HEK293 (cell line): Measurements from ENCODE around the gene C12orf56.

Source experiments
- GLI2 ChIP-seq: fragments of 450-650 bp; formaldehyde crosslinking; IDR thresholded peaks from 2 replicates; pipeline ENCODE4; 2017; ENCODE audit warnings: missing biosample characterization, missing genetic modification characterization, low read depth, borderline replicate concordance
- SP2 ChIP-seq: fragments of 450-650 bp; formaldehyde crosslinking; IDR thresholded peaks from 2 replicates; pipeline ENCODE4 v1.5.1; 2016; ENCODE audit warnings: missing biosample characterization, missing genetic modification characterization
- TCF7L2 ChIP-seq: IDR thresholded peaks from 2 replicates; pipeline ENCODE4 v1.6.1; 2011; ENCODE audit warnings: low read depth, mild to moderate bottlenecking, inconsistent platforms, low read length, moderate library complexity, borderline replicate concordance
- YY1 ChIP-seq: fragments of 450-650 bp; formaldehyde crosslinking; IDR thresholded peaks from 2 replicates; pipeline ENCODE4 v1.5.1; 2018; ENCODE audit warnings: missing biosample characterization, missing genetic modification characterization
- ZNF184 ChIP-seq: fragments of 450-650 bp; IDR thresholded peaks from 2 replicates; pipeline ENCODE4 v1.5.1; 2018; ENCODE audit warnings: missing biosample characterization, mild to moderate bottlenecking, missing genetic modification characterization
- ZNF350 ChIP-seq: fragments of 450-650 bp; formaldehyde crosslinking; IDR thresholded peaks from 2 replicates; pipeline ENCODE4 v1.5.0; 2017; ENCODE audit warnings: missing biosample characterization, mild to moderate bottlenecking, missing genetic modification characterization
- ZNF555 ChIP-seq: fragments of 450-650 bp; formaldehyde crosslinking; conservative IDR thresholded peaks from 2 replicates; pipeline ENCODE4 v1.5.1; 2017; ENCODE audit warnings: missing biosample characterization, mild to moderate bottlenecking, missing genetic modification characterization, inconsistent platforms
- ZNF785 ChIP-seq: fragments of 450-650 bp; formaldehyde crosslinking; IDR thresholded peaks from 2 replicates; pipeline ENCODE4 v1.5.1; 2016; ENCODE audit warnings: missing biosample characterization, missing genetic modification characterization
- TF ChIP-seq, protein P1 (sequence below): fragments of 450-650 bp; formaldehyde crosslinking; IDR thresholded peaks from 2 replicates; pipeline ENCODE4 v1.5.1; 2016; ENCODE audit warnings: missing biosample characterization, missing genetic modification characterization
- TF ChIP-seq, protein P2 (sequence below): sonication (generic); formaldehyde crosslinking; IDR thresholded peaks from 2 replicates; pipeline ENCODE4 v1.8.1; 2022; ENCODE audit warnings: mild to moderate bottlenecking, moderate library complexity, missing genetic modification reagents
- TF ChIP-seq, protein P3 (sequence below): fragments of 450-650 bp; formaldehyde crosslinking; IDR thresholded peaks from 2 replicates; pipeline ENCODE4 v1.5.1; 2016; ENCODE audit warnings: missing biosample characterization, missing genetic modification characterization

GRCh38 chr12:64253356-64253755, 137.2 kb downstream of the C12orf56 start:
- TF ChIP-seq, protein P1, sequence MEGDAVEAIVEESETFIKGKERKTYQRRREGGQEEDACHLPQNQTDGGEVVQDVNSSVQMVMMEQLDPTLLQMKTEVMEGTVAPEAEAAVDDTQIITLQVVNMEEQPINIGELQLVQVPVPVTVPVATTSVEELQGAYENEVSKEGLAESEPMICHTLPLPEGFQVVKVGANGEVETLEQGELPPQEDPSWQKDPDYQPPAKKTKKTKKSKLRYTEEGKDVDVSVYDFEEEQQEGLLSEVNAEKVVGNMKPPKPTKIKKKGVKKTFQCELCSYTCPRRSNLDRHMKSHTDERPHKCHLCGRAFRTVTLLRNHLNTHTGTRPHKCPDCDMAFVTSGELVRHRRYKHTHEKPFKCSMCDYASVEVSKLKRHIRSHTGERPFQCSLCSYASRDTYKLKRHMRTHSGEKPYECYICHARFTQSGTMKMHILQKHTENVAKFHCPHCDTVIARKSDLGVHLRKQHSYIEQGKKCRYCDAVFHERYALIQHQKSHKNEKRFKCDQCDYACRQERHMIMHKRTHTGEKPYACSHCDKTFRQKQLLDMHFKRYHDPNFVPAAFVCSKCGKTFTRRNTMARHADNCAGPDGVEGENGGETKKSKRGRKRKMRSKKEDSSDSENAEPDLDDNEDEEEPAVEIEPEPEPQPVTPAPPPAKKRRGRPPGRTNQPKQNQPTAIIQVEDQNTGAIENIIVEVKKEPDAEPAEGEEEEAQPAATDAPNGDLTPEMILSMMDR (tag by site-specific recombination): no peak
- TF ChIP-seq ZNF555 (tag by site-specific recombination) (no peak), GLI2 (tag by site-specific recombination) (no peak), ZNF350 (tag by site-specific recombination) (no peak), YY1 (no peak), ZNF184 (tag by site-specific recombination) (no peak), ZNF785 (tag by site-specific recombination) (no peak), TCF7L2 (no peak), SP2 (tag by site-specific recombination) (no peak)
- TF ChIP-seq, protein P2, sequence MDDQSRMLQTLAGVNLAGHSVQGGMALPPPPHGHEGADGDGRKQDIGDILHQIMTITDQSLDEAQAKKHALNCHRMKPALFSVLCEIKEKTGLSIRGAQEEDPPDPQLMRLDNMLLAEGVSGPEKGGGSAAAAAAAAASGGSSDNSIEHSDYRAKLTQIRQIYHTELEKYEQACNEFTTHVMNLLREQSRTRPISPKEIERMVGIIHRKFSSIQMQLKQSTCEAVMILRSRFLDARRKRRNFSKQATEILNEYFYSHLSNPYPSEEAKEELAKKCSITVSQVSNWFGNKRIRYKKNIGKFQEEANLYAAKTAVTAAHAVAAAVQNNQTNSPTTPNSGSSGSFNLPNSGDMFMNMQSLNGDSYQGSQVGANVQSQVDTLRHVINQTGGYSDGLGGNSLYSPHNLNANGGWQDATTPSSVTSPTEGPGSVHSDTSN: no peak
- TF ChIP-seq, protein P3, sequence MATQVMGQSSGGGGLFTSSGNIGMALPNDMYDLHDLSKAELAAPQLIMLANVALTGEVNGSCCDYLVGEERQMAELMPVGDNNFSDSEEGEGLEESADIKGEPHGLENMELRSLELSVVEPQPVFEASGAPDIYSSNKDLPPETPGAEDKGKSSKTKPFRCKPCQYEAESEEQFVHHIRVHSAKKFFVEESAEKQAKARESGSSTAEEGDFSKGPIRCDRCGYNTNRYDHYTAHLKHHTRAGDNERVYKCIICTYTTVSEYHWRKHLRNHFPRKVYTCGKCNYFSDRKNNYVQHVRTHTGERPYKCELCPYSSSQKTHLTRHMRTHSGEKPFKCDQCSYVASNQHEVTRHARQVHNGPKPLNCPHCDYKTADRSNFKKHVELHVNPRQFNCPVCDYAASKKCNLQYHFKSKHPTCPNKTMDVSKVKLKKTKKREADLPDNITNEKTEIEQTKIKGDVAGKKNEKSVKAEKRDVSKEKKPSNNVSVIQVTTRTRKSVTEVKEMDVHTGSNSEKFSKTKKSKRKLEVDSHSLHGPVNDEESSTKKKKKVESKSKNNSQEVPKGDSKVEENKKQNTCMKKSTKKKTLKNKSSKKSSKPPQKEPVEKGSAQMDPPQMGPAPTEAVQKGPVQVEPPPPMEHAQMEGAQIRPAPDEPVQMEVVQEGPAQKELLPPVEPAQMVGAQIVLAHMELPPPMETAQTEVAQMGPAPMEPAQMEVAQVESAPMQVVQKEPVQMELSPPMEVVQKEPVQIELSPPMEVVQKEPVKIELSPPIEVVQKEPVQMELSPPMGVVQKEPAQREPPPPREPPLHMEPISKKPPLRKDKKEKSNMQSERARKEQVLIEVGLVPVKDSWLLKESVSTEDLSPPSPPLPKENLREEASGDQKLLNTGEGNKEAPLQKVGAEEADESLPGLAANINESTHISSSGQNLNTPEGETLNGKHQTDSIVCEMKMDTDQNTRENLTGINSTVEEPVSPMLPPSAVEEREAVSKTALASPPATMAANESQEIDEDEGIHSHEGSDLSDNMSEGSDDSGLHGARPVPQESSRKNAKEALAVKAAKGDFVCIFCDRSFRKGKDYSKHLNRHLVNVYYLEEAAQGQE (tag by site-specific recombination): no peak
